ENCODE data around the gene USP43. TPM values are rescaled to one million over a fixed set of nuclear protein-coding genes. Genes with fewer than 3 reads are reported as not detected.
"Not testable (repeated sequence)": the region's sequence is repeated elsewhere in the genome, so short reads cannot be mapped to it uniquely, and the experiment has no call there.

USP43 gene
- total and polyA plus RNA-seq, 10 of the 15 experiments (the other 5 are each of a cell fraction or from before 2014, with no cell fraction given), result 0.94 TPM; not detected in 9

GRCh38 chr17:9661027-9661426, 15.7 kb downstream of the USP43 start (continued):
- no peak for TF ChIP-seq ZBTB33 (IDR thresholded peaks at IDR 0.05)
- TF ChIP-seq ZNF592 (IDR thresholded peaks at IDR 0.05), result no peak
- TF ChIP-seq NR2F1 (conservative IDR thresholded peaks at IDR 0.05), result no peak

- FAIRE-seq; in situ Hi-C loops (cut with MboI); intact Hi-C loops (cut with micrococcal nuclease; ENCODE audit: unreplicated experiment): not testable (repeated sequence)
Observed at GRCh38 chr17:9663511-9663910, 18.2 kb downstream of the USP43 start.

More at GRCh38 chr17:9663511-9663910, 18.2 kb downstream of the USP43 start:
- H3K9ac ChIP-seq (ENCODE audit: control insufficient read depth, insufficient read depth, low read length); SMC1A ChIA-PET (ENCODE audit: uncharacterized antibody, unreplicated experiment); H3K4me3 ChIP-seq; H4K20me1 ChIP-seq (ENCODE audit: control insufficient read depth, insufficient read depth); ATAC-seq; H3K4me1 ChIP-seq (ENCODE audit: control insufficient read depth, insufficient read depth, low read length); H3K27ac ChIP-seq (ENCODE audit: control insufficient read depth, insufficient read depth); H3K9me3 ChIP-seq (replicated peaks; ENCODE audit: control insufficient read depth, insufficient read depth, low read length); BruUV-seq (replicated peaks); H3K27me3 ChIP-seq (replicated peaks in 1 of 2; ENCODE audit: control insufficient read depth in 2 of 2, insufficient read depth in 2 of 2, low read length in 1 of 2); H3K4me2 ChIP-seq (ENCODE audit: control insufficient read depth, insufficient read depth); RAD21 ChIA-PET (ENCODE audit: unreplicated experiment); H2AFZ ChIP-seq (ENCODE audit: control insufficient read depth, low read depth, low read length); DNase-seq (ENCODE audit: low read depth, low spot score); H3K79me2 ChIP-seq (ENCODE audit: control insufficient read depth, insufficient read depth, low read length); CTCF ChIA-PET; H3K36me3 ChIP-seq (ENCODE audit: control insufficient read depth in 2 of 2, insufficient read depth in 2 of 2, low read length in 1 of 2); POLR2A ChIA-PET: not testable (repeated sequence)
- 54% methylated on average over 11 of the region's 11 CpGs for WGBS (ENCODE audit: insufficient coverage, insufficient replicate concordance, low lambda C conversion rate, missing lambda C conversion rate)
